Hepatocyte (in vitro differentiated cells): Measurements from ENCODE around the gene ZNF628. TPM values are rescaled to one million over a fixed set of nuclear protein-coding genes. Genes with fewer than 3 reads are reported as not detected.
"Not testable (repeated sequence)": the region's sequence is repeated elsewhere in the genome, so short reads cannot be mapped to it uniquely, and the experiment has no call there.

Source experiments
- DNase-seq: peaks from one replicate; pipeline ENCODE4 v3.0.0-alpha.2; 2016; ENCODE audit warnings: low spot score
- H2AFZ ChIP-seq: fragments of 200-600 bp; sonication (generic); 2 replicates; pipeline ENCODE4 v1.6.0; 2016; ENCODE audit warnings: antibody characterized with exemption, mild to moderate bottlenecking
- H3K27ac ChIP-seq: fragments of 200-600 bp; sonication (generic); 2 replicates; pipeline ENCODE4 v1.5.1; 2016; ENCODE audit warnings: mild to moderate bottlenecking
- H3K27me3 ChIP-seq: fragments of 200-600 bp; sonication (generic); 2 replicates; pipeline ENCODE4 v1.6.1; 2016
- H3K36me3 ChIP-seq: fragments of 200-600 bp; sonication (generic); replicated peaks from 2 replicates; pipeline ENCODE4 v1.5.1; 2016; ENCODE audit warnings: low read depth; ENCODE audit not compliant: insufficient read depth
- H3K4me1 ChIP-seq: fragments of 200-600 bp; sonication (generic); 2 replicates; pipeline ENCODE4 v1.5.1; 2016; ENCODE audit warnings: mild to moderate bottlenecking, moderate library complexity; ENCODE audit not compliant: insufficient read depth
- H3K4me2 ChIP-seq: fragments of 200-600 bp; sonication (generic); 2 replicates; pipeline ENCODE4 v1.6.0; 2016
- H3K4me3 ChIP-seq: fragments of 200-600 bp; sonication (generic); 2 replicates; pipeline ENCODE4 v1.5.1; 2016; ENCODE audit warnings: mild to moderate bottlenecking
- H3K79me2 ChIP-seq: fragments of 200-600 bp; sonication (generic); 2 replicates; pipeline ENCODE4 v1.6.0; 2017; ENCODE audit warnings: mild to moderate bottlenecking
- H3K9me2 ChIP-seq: fragments of 200-600 bp; sonication (generic); replicated peaks from 2 replicates; pipeline ENCODE4 v1.6.0; 2017; ENCODE audit warnings: mild to moderate bottlenecking; ENCODE audit not compliant: insufficient read depth
- H3K9me3 ChIP-seq: fragments of 200-600 bp; sonication (generic); 2 replicates; pipeline ENCODE4 v1.5.1; 2016; ENCODE audit warnings: low read depth, mild to moderate bottlenecking
- H4K20me1 ChIP-seq: fragments of 200-600 bp; sonication (generic); 2 replicates; pipeline ENCODE4 v1.6.0; 2016; ENCODE audit warnings: mild to moderate bottlenecking; ENCODE audit not compliant: insufficient read depth, poor library complexity, severe bottlenecking
- CTCF ChIP-seq: fragments of 200-600 bp; sonication (generic); IDR thresholded peaks from 2 replicates; pipeline ENCODE4 v1.5.1; 2016; ENCODE audit warnings: antibody characterized with exemption, mild to moderate bottlenecking; ENCODE audit not compliant: poor library complexity
- EZH2 ChIP-seq: fragments of 200-600 bp; sonication (generic); IDR thresholded peaks from 2 replicates; pipeline ENCODE4 v1.6.1; 2016; ENCODE audit warnings: antibody characterized with exemption, mild to moderate bottlenecking, borderline replicate concordance
- EZH2phosphoT487 ChIP-seq: fragments of 200-600 bp; sonication (generic); IDR thresholded peaks from one replicate; pipeline ENCODE4 v1.6.1; 2018; ENCODE audit warnings: antibody characterized with exemption, mild to moderate bottlenecking, low read depth, moderate library complexity; ENCODE audit not compliant: unreplicated experiment, severe bottlenecking
- WGBS: methylation state at CpG from one replicate; pipeline ENCODE4 v1.1.6; 2016; ENCODE audit warnings: low lambda C conversion rate; ENCODE audit errors: missing lambda C conversion rate; 5-methylcytosine and 5-hydroxymethylcytosine counted together
- polyA plus RNA-seq: library from polyadenylated mRNA; unstranded; fragments of >200 nt; fragmentation: Nextera tagmentation; extraction: Ambion mirVana; gene quantifications from 2 replicates; pipeline ENCODE4 v1.2.1, GENCODE V29; 2016
- total RNA-seq: library from RNA; depleted of rRNA; stranded (reverse); fragments of >200 nt; gene quantifications from 2 replicates; pipeline ENCODE4 v1.2.3, GENCODE V29; 2014

The ZNF628 gene
- total and polyA plus RNA-seq, 2 experiments from 2014 or later, result 1.2 to 4.7 TPM

- H2AFZ ChIP-seq, result no peak overlapping the region
- no peaks in the 10 kb centered on the region for H3K9me2 ChIP-seq
- H3K4me2 ChIP-seq, result no peak overlapping the region
- WGBS, result 60% methylated on average over 15 of the region's 18 CpGs
- H3K27ac ChIP-seq, result no peak overlapping the region
- no peaks in the 10 kb centered on the region for H3K79me2 ChIP-seq
- no peak for TF ChIP-seq EZH2phosphoT487
- no peaks in the 10 kb centered on the region for H3K9me3 ChIP-seq
- DNase-seq, result no peak
- no peak overlapping the region for H3K4me3 ChIP-seq
- no peaks in the 10 kb centered on the region for H3K36me3 ChIP-seq
- no peaks in the 10 kb centered on the region for H3K4me1 ChIP-seq
- H3K27me3 ChIP-seq, result peaks cover 71% of the 10 kb centered on the region
- no peaks in the 10 kb centered on the region for H4K20me1 ChIP-seq
Observed at GRCh38 chr19:55443824-55444480, 32.5 kb upstream of the ZNF628 start.

- Histone ChIP-seq H3K9me3 (no peaks in the 10 kb centered on the region), H3K27me3 (peaks cover 69% of the 10 kb centered on the region), H3K4me1 (no peaks in the 10 kb centered on the region), H3K4me2 (no peak overlapping the region), H3K4me3 (no peak overlapping the region), H4K20me1 (no peaks in the 10 kb centered on the region), H3K79me2 (no peaks in the 10 kb centered on the region), H2AFZ (no peak overlapping the region), H3K36me3 (no peaks in the 10 kb centered on the region), H3K9me2 (no peaks in the 10 kb centered on the region), H3K27ac (no peak overlapping the region)
- 58% methylated on average over 11 of the region's 11 CpGs for WGBS
- no peak for TF ChIP-seq EZH2
- TF ChIP-seq CTCF, result no peak
- TF ChIP-seq EZH2phosphoT487, result no peak
- DNase-seq, result no peak
Observed at GRCh38 chr19:55444646-55445045, 31.8 kb upstream of the ZNF628 start.

- H4K20me1 ChIP-seq, result no peaks in the 10 kb centered on the region
- 80% methylated on average over 8 of the region's 8 CpGs for WGBS
- no peaks in the 10 kb centered on the region for H3K4me1 ChIP-seq
- no peak overlapping the region for H3K4me3 ChIP-seq
- H3K27ac ChIP-seq, result no peak overlapping the region
- H3K4me2 ChIP-seq, result no peak overlapping the region
- TF ChIP-seq EZH2, result no peak
- no peak for TF ChIP-seq EZH2phosphoT487
- TF ChIP-seq CTCF, result no peak
- no peaks in the 10 kb centered on the region for H3K36me3 ChIP-seq
- H3K9me3 ChIP-seq, result no peaks in the 10 kb centered on the region
- peaks cover 65% of the 10 kb centered on the region for H3K27me3 ChIP-seq
- no peak overlapping the region for H2AFZ ChIP-seq
- no peaks in the 10 kb centered on the region for H3K9me2 ChIP-seq
- no peaks in the 10 kb centered on the region for H3K79me2 ChIP-seq
- no peak for DNase-seq
Observed at GRCh38 chr19:55446060-55446459, 30.4 kb upstream of the ZNF628 start.

GRCh38 chr19:55447421-55448174 is 28.8 kb upstream of the ZNF628 start:
- H3K4me3 ChIP-seq, result no peak overlapping the region
- H4K20me1 ChIP-seq, result no peaks in the 10 kb centered on the region
- no peaks in the 10 kb centered on the region for H3K79me2 ChIP-seq
- no peak overlapping the region for H3K27ac ChIP-seq
- no peaks in the 10 kb centered on the region for H3K9me3 ChIP-seq
- H3K4me1 ChIP-seq, result peaks cover 11% of the 10 kb centered on the region
- no peaks in the 10 kb centered on the region for H3K36me3 ChIP-seq
- H3K4me2 ChIP-seq, result no peak overlapping the region
- TF ChIP-seq EZH2 (no peak), EZH2phosphoT487 (no peak), CTCF (no peak)
- no peaks in the 10 kb centered on the region for H3K9me2 ChIP-seq
- 31% methylated on average over 10 of the region's 16 CpGs for WGBS
- H3K27me3 ChIP-seq, result peaks cover 67% of the 10 kb centered on the region
- no peak overlapping the region for H2AFZ ChIP-seq
- no peak for DNase-seq

- H3K79me2 ChIP-seq, H3K9me3 ChIP-seq, H3K36me3 ChIP-seq, H3K27ac ChIP-seq, DNase-seq, H3K4me2 ChIP-seq, H3K4me3 ChIP-seq, H3K9me2 ChIP-seq, H2AFZ ChIP-seq, H4K20me1 ChIP-seq: not testable (repeated sequence)
- Histone ChIP-seq H3K27me3 (peaks cover 67% of the 10 kb centered on the region), H3K4me1 (peaks cover 11% of the 10 kb centered on the region)
- WGBS, result 100% methylated on average over 2 of the region's 5 CpGs
Observed at GRCh38 chr19:55448175-55448490, 28.3 kb upstream of the ZNF628 start.
